ENCODE measurements around the gene USP30. TPM values are rescaled to one million over a fixed set of nuclear protein-coding genes. Genes with fewer than 3 reads are reported as not detected.

Gene USP30
- total and polyA plus RNA-seq, 9 of the 15 experiments (the other 6 are each of a cell fraction or from before 2014, with no cell fraction given), result 1.4 to 15.2 (median 7.0) TPM

- TF ChIP-seq E2F6 (IDR thresholded peaks at IDR 0.05; ENCODE audit: borderline replicate concordance in 1 of 2, extremely low read depth in 1 of 2, insufficient read depth in 1 of 2, insufficient read length in 1 of 2, low read depth in 1 of 2, low read length in 1 of 2, poor library complexity in 1 of 2, severe bottlenecking in 1 of 2), result no peak
- TF ChIP-seq NCOA6 (IDR thresholded peaks at IDR 0.05), result no peak
Measured at GRCh38 chr12:109010259-109010658, 42.1 kb upstream of the USP30 start (continued).

DNA sequence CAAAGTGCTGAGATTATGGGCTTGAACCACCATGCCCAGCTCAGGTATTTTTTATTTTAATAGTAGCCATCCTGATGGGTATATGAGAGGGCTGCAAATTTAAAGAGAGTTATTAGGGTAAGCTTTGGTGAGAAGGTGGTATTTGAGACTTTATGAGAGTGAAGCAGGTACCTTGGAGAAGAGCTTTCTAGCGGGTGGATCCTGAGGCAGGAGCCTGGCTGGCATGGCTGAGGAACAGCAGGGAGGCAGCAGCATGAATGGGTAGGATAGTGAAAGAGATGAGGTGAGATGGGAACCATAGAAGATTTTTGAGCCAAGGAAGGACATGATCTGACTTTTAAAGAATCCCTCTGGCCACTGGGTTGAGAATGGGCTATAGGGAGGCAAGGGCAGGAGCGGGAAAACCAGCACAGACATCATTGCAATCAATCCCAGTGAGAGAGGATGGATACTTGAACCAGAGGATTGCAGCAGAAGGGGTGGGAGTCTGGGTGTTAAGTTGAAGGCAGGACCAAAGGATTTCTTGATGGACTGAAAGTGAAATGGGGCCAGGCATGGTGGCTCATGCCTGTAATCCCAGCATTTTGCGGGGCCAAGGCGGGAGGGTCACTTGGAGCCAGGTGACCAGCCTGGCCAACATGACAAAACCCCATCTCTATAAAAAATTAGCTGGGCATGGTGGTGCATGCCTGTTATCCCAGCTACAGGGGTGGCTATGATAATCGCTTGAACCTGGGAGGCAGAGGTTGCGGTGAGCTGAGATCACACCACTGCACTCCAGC, 37.2 kb upstream of the USP30 start:
- no peaks in the 10 kb centered on the region for H3K36me3 ChIP-seq (ENCODE audit: control insufficient read depth, insufficient read depth, low read length)
- H3K27ac ChIP-seq (ENCODE audit: extremely low read depth, low read depth, low read length), result no peak overlapping the region
- no peaks in the 10 kb centered on the region for H3K79me2 ChIP-seq (ENCODE audit: control insufficient read depth, insufficient read depth, low read length)
- intact Hi-C loops (cut with micrococcal nuclease), result loop anchor here (10.0 kb wide), 1 partner anchor 80 kb away; the partner anchor contains the start of genes ALKBH2 and UNG
- ChIA-PET POLR2A (no interaction called here), CTCF (ENCODE audit: low intra/inter-chr PET ratio) (no interaction called here)
- no peaks in the 10 kb centered on the region for H3K4me1 ChIP-seq (replicated peaks in 1 of 2; ENCODE audit: control insufficient read depth in 2 of 2, insufficient read depth in 2 of 2, low read length in 2 of 2)
- H3K4me2 ChIP-seq (ENCODE audit: insufficient read depth, low read length), result no peak overlapping the region
- no peak overlapping the region for H3K9ac ChIP-seq (ENCODE audit: insufficient read depth in 1 of 2, low read depth in 2 of 2, low read length in 2 of 2)
- no peak overlapping the region for H2AFZ ChIP-seq (ENCODE audit: low read depth, low read length)
- DNase-seq (ENCODE audit: extremely low read depth in 1 of 4, low spot score in 3 of 4) (no peak), ATAC-seq (no peak), FAIRE-seq (no peak)
- H3K9me3 ChIP-seq (replicated peaks; ENCODE audit: control insufficient read depth, insufficient read depth, low read depth, low read length), result no peaks in the 10 kb centered on the region
- peaks cover 3 to 27% of the 10 kb centered on the region in 2 experiments; a peak in 4 of 5 replicates for H3K27me3 ChIP-seq (ENCODE audit: control insufficient read depth in 2 of 2, insufficient read depth in 2 of 2, low read length in 2 of 2)
- 2% methylated on average over 6 of the region's 6 CpGs for WGBS (ENCODE audit: insufficient coverage, low coverage, missing lambda C conversion rate)
- in situ Hi-C loops (cut with MboI), result no loop called here
- H3K9me1 ChIP-seq (ENCODE audit: control insufficient read depth, insufficient read depth, low read length), result no peaks in the 10 kb centered on the region
- H3K4me3 ChIP-seq, result no peak overlapping the region
- no TSS peak for BruUV-seq (replicated peaks)
- H4K20me1 ChIP-seq (replicated peaks; ENCODE audit: control insufficient read depth, insufficient read depth, low read length), result 0 out of 2 replicates have a peak, but pooled peaks cover 3% of the 10 kb centered on the region
- TF ChIP-seq, protein P1, sequence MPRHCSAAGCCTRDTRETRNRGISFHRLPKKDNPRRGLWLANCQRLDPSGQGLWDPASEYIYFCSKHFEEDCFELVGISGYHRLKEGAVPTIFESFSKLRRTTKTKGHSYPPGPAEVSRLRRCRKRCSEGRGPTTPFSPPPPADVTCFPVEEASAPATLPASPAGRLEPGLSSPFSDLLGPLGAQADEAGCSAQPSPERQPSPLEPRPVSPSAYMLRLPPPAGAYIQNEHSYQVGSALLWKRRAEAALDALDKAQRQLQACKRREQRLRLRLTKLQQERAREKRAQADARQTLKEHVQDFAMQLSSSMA (CRISPR knock-in tag; IDR thresholded peaks at IDR 0.05), result no peak
- TF ChIP-seq ZNF354B (CRISPR knock-in tag; IDR thresholded peaks at IDR 0.05) (no peak), ZFPM2 (CRISPR knock-in tag; IDR thresholded peaks at IDR 0.05) (no peak), HCFC1 (IDR thresholded peaks at IDR 0.05; ENCODE audit: low read depth, low read length) (no peak), SLC30A9 (CRISPR knock-in tag; IDR thresholded peaks at IDR 0.05) (no peak), SREBF1 (IDR thresholded peaks at IDR 0.05; ENCODE audit: borderline replicate concordance, low read depth, low read length) (no peak), ZNF184 (CRISPR knock-in tag; IDR thresholded peaks at IDR 0.05) (no peak), TGIF2 (CRISPR knock-in tag; IDR thresholded peaks at IDR 0.05) (no peak), ELF2 (CRISPR knock-in tag; IDR thresholded peaks at IDR 0.05) (no peak), SAFB (IDR thresholded peaks at IDR 0.05; ENCODE audit: borderline replicate concordance, low read depth, low read length) (no peak)
- TF ChIP-seq, protein P2, sequence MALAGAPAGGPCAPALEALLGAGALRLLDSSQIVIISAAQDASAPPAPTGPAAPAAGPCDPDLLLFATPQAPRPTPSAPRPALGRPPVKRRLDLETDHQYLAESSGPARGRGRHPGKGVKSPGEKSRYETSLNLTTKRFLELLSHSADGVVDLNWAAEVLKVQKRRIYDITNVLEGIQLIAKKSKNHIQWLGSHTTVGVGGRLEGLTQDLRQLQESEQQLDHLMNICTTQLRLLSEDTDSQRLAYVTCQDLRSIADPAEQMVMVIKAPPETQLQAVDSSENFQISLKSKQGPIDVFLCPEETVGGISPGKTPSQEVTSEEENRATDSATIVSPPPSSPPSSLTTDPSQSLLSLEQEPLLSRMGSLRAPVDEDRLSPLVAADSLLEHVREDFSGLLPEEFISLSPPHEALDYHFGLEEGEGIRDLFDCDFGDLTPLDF (CRISPR knock-in tag; IDR thresholded peaks at IDR 0.05), result no peak
- TF ChIP-seq, protein P3, sequence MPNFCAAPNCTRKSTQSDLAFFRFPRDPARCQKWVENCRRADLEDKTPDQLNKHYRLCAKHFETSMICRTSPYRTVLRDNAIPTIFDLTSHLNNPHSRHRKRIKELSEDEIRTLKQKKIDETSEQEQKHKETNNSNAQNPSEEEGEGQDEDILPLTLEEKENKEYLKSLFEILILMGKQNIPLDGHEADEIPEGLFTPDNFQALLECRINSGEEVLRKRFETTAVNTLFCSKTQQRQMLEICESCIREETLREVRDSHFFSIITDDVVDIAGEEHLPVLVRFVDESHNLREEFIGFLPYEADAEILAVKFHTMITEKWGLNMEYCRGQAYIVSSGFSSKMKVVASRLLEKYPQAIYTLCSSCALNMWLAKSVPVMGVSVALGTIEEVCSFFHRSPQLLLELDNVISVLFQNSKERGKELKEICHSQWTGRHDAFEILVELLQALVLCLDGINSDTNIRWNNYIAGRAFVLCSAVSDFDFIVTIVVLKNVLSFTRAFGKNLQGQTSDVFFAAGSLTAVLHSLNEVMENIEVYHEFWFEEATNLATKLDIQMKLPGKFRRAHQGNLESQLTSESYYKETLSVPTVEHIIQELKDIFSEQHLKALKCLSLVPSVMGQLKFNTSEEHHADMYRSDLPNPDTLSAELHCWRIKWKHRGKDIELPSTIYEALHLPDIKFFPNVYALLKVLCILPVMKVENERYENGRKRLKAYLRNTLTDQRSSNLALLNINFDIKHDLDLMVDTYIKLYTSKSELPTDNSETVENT (CRISPR knock-in tag; IDR thresholded peaks at IDR 0.05), result no peak

Measured in K562 (cell line).